ENCODE data around the gene EGFR.

The EGFR gene

GRCh38 chr7:55065511-55066229 is 46.9 kb downstream of the EGFR start:
- DNase-seq: no peak

GRCh38 chr7:55066524-55066923 is 47.7 kb downstream of the EGFR start:
- no peak for DNase-seq

GRCh38 chr7:55066938-55067337 is 48.1 kb downstream of the EGFR start:
- DNase-seq: no peak

GRCh38 chr7:55067748-55068147 is 48.9 kb downstream of the EGFR start:
- no peak for DNase-seq

GRCh38 chr7:55069271-55069792 is 50.5 kb downstream of the EGFR start:
- no peak for DNase-seq

GRCh38 chr7:55070271-55070743 is 51.5 kb downstream of the EGFR start:
- DNase-seq: no peak

GRCh38 chr7:55070854-55071253 is 52.0 kb downstream of the EGFR start:
- DNase-seq: no peak

- no peak for DNase-seq
Measured at GRCh38 chr7:55071411-55072175, 52.8 kb downstream of the EGFR start.

GRCh38 chr7:55072251-55072650 is 53.4 kb downstream of the EGFR start:
- no peak for DNase-seq

GRCh38 chr7:55073051-55073511 is 54.3 kb downstream of the EGFR start:
- DNase-seq: no peak

GRCh38 chr7:55073976-55074528 is 55.2 kb downstream of the EGFR start:
- no peak for DNase-seq

GRCh38 chr7:55075464-55076021 is 56.7 kb downstream of the EGFR start:
- no peak for DNase-seq

GRCh38 chr7:55077561-55078410 is 59.0 kb downstream of the EGFR start:
- DNase-seq: no peak

- peak; percentile 49 for DNase-seq
Measured at GRCh38 chr7:55078465-55079372, 59.9 kb downstream of the EGFR start.

- no peak for DNase-seq
Measured at GRCh38 chr7:55080000-55080623, 61.3 kb downstream of the EGFR start.

- DNase-seq: no peak
Measured at GRCh38 chr7:55081068-55081467, 62.3 kb downstream of the EGFR start.

GRCh38 chr7:55081472-55082227 is 62.8 kb downstream of the EGFR start:
- no peak for DNase-seq

GRCh38 chr7:55082228-55082603 is 63.4 kb downstream of the EGFR start:
- no peak for DNase-seq

GRCh38 chr7:55083206-55083605 is 64.4 kb downstream of the EGFR start:
- no peak for DNase-seq

- DNase-seq: no peak
Measured at GRCh38 chr7:55084307-55084706, 65.5 kb downstream of the EGFR start.
